Ishikawa (cell line): ENCODE measurements around the gene PACS1.

Experiments
- EP300 ChIP-seq: IDR thresholded peaks from 2 replicates; pipeline ENCODE4 v1.6.1; 2012; ENCODE audit warnings: borderline replicate concordance
- FOXM1 ChIP-seq: IDR thresholded peaks from 2 replicates; pipeline ENCODE4 v1.6.1; 2012; ENCODE audit warnings: low read depth, borderline replicate concordance
- TAF1 ChIP-seq: IDR thresholded peaks from 2 replicates; pipeline ENCODE4 v1.6.1; 2012; ENCODE audit warnings: low read depth, mild to moderate bottlenecking
- USF1 ChIP-seq: IDR thresholded peaks from 2 replicates; pipeline ENCODE4 v1.6.1; 2012

- TF ChIP-seq EP300 (no peak), TAF1 (no peak), USF1 (no peak), FOXM1 (no peak)
Observed at GRCh38 chr11:66126808-66127555, 56.9 kb downstream of the PACS1 start.
